Measurements from ENCODE around the gene TTLL9.

DNA sequence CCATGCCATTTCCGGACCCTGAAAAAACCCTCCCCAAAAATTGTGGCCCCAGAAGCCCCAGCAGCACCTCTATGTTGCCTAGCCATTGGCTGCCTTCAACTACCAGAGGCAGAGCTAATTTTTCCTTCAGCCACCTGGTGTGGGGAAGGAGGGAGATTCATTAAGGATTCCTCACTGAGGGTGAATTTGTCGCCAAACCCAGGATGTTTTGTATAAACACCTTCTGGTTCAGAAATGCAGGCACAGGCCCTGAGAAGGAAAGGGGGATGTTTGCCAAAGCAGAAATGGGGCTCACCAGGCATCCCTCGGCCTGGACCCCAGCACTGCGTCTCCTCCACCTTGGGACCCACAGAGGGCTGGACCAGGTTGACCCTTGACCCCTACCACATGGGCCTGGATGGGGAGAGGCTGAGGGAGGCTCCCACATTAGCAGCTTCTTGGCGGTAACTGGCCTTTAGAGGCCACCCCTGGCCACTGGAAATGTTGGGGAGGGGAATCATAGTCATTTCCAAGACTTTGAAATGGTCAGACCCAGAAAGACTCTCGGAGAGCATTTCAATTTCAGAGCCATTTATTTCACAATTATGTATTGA, 83.2 kb downstream of the TTLL9 start:
- no peak for TF ChIP-seq HOMEZ (CRISPR knock-in tag; IDR thresholded peaks at IDR 0.05; ENCODE audit: low read depth)
- TF ChIP-seq HHEX (CRISPR knock-in tag; IDR thresholded peaks at IDR 0.05): no peak
- TF ChIP-seq ZNF513 (CRISPR knock-in tag; conservative IDR thresholded peaks at IDR 0.05): no peak
- TF ChIP-seq RELA (CRISPR knock-in tag; IDR thresholded peaks at IDR 0.05): no peak
- TF ChIP-seq, protein P1, sequence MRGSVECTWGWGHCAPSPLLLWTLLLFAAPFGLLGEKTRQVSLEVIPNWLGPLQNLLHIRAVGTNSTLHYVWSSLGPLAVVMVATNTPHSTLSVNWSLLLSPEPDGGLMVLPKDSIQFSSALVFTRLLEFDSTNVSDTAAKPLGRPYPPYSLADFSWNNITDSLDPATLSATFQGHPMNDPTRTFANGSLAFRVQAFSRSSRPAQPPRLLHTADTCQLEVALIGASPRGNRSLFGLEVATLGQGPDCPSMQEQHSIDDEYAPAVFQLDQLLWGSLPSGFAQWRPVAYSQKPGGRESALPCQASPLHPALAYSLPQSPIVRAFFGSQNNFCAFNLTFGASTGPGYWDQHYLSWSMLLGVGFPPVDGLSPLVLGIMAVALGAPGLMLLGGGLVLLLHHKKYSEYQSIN (CRISPR knock-in tag; IDR thresholded peaks at IDR 0.05; ENCODE audit: borderline replicate concordance): no peak
- no peak for TF ChIP-seq ZNF597 (CRISPR knock-in tag; IDR thresholded peaks at IDR 0.05)
- TF ChIP-seq SMC3 (IDR thresholded peaks at IDR 0.05; ENCODE audit: low read length): no peak
- TF ChIP-seq CTCF (CRISPR knock-in tag; IDR thresholded peaks at IDR 0.05): no peak
- TF ChIP-seq ZSCAN21 (CRISPR knock-in tag; IDR thresholded peaks at IDR 0.05; ENCODE audit: borderline replicate concordance): no peak
- TF ChIP-seq ZMAT3 (CRISPR knock-in tag; conservative IDR thresholded peaks at IDR 0.05): no peak
- TF ChIP-seq GABPA (IDR thresholded peaks at IDR 0.05; ENCODE audit: low read depth, low read length): no peak
- no peak for TF ChIP-seq GABPA (CRISPR knock-in tag; IDR thresholded peaks at IDR 0.05; ENCODE audit: low read depth)
- no peak for TF ChIP-seq PBX3 (CRISPR knock-in tag; IDR thresholded peaks at IDR 0.05; ENCODE audit: borderline replicate concordance)
- no peak for TF ChIP-seq KAT2B (IDR thresholded peaks at IDR 0.05; ENCODE audit: borderline replicate concordance, low read depth, low read length)
- TF ChIP-seq SCMH1 (CRISPR knock-in tag; IDR thresholded peaks at IDR 0.05; ENCODE audit: borderline replicate concordance): no peak

All from HepG2 (cell line).